Measurements from ENCODE around the gene HBQ1.
"Not testable (repeated sequence)": the region's sequence is repeated elsewhere in the genome, so short reads cannot be mapped to it uniquely, and the experiment has no call there.

The HBQ1 gene

GRCh38 chr16:211631-212180 is 31.4 kb downstream of the HBQ1 start:
- not testable (repeated sequence) for DNase-seq (ENCODE audit: low read depth)

DNA sequence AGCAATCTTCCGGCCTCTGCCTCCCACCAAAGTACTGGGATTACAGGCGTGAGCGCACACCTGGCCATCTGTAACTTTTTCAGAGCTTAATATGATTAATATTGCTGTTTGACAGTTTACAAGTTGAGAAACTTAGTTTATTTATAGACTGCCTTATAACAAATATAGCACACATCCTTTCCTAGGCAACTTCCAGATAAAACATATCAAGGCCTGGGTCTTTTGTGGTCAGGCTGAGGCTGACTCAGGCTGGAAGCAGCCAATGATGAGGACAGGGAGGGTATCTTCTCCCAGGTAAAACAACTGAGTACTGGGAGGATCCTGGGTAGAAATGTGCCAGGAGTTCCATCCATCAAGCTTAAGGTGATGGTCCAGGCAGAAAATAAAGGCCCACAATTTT is 32.7 kb downstream of the HBQ1 start:
- no peak for DNase-seq (ENCODE audit: low read depth)

- DNase-seq (ENCODE audit: low read depth): no peak
Measured at GRCh38 chr16:220021-220420, 39.8 kb downstream of the HBQ1 start.

- DNase-seq (ENCODE audit: low read depth): no peak
Measured at GRCh38 chr16:228151-228851, 48.0 kb downstream of the HBQ1 start.

GRCh38 chr16:228852-229730 is 48.8 kb downstream of the HBQ1 start, which contains the start of gene LUC7L:
Gene LUC7L (minus strand): TSS chr16:229449. CDS start chr16:229339, 110 bp downstream.
- peak; percentile 65 for DNase-seq (ENCODE audit: low read depth)

- no peak for DNase-seq (ENCODE audit: low read depth)
Measured at GRCh38 chr16:229731-230281, 49.5 kb downstream of the HBQ1 start.

DNA sequence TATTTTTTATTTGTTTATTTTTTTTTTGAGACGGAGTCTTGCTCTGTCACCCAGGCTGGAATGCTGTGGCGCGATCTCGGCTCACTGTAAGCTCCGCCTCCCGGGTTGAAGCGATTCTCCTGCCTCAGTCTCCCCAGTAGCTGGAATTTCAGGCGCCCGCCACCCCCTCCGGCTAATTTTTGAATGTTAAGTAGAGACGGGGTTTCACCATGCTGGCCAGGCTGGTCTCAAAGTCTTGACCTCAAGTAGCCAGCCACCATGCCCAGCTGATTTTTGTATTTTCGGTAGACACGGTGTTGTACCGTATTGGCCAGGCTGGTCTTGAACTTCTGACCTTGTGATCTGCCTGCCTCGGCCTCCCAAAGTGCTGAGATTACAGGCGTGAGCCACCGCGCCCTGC is 50.1 kb downstream of the HBQ1 start:
- not testable (repeated sequence) for DNase-seq (ENCODE audit: low read depth)
